ENCODE measurements around the gene PCDHGA7.
"Not testable (repeated sequence)": the region's sequence is repeated elsewhere in the genome, so short reads cannot be mapped to it uniquely, and the experiment has no call there.

PCDHGA7 gene

GRCh38 chr5:141432726-141433125 lies 50.2 kb downstream of the PCDHGA7 start:
- DNase-seq = not testable (repeated sequence)

GRCh38 chr5:141434006-141434405 lies 51.5 kb downstream of the PCDHGA7 start:
- no peak for DNase-seq
